NK-92 (cell line): Measurements from ENCODE around the gene TSPAN17.

Experiments
- DNase-seq: peaks from one replicate; lab custom pipeline; 2025; ENCODE audit not compliant: unreplicated experiment; lab: John Stamatoyannopoulos, UW

The TSPAN17 gene

GRCh38 chr5:176639981-176640380 is 7.3 kb upstream of the TSPAN17 start:
- no peak for DNase-seq

GRCh38 chr5:176640616-176641015 is 6.7 kb upstream of the TSPAN17 start:
- DNase-seq = no peak

GRCh38 chr5:176642675-176643490 is 4.4 kb upstream of the TSPAN17 start:
- no peak for DNase-seq

GRCh38 chr5:176643491-176644219 is 3.6 kb upstream of the TSPAN17 start:
- no peak for DNase-seq

- no peak for DNase-seq
These were observed 3.0 kb upstream of the TSPAN17 start for GRCh38 chr5:176644294-176644693.

- DNase-seq = no peak
These were observed 2.2 kb upstream of the TSPAN17 start for GRCh38 chr5:176644878-176645670.

GRCh38 chr5:176646049-176646706 is 1.1 kb upstream of the TSPAN17 start:
- no peak for DNase-seq

- no peak for DNase-seq
These were observed 616 bp upstream of the TSPAN17 start for GRCh38 chr5:176646707-176647029.

GRCh38 chr5:176647843-176648473 is 674 bp downstream of the TSPAN17 start:
- DNase-seq = no peak

GRCh38 chr5:176648474-176649194 is 1.4 kb downstream of the TSPAN17 start:
- no peak for DNase-seq

- DNase-seq = no peak
These were observed 3.1 kb downstream of the TSPAN17 start for GRCh38 chr5:176650354-176650884.

GRCh38 chr5:176651472-176651980 is 4.2 kb downstream of the TSPAN17 start:
- DNase-seq = no peak

GRCh38 chr5:176652136-176652535 is 4.9 kb downstream of the TSPAN17 start:
- no peak for DNase-seq

- no peak for DNase-seq
These were observed 6.4 kb downstream of the TSPAN17 start for GRCh38 chr5:176653401-176654385.

- DNase-seq = no peak
These were observed 7.6 kb downstream of the TSPAN17 start for GRCh38 chr5:176654856-176655255.

- no peak for DNase-seq
These were observed 9.2 kb downstream of the TSPAN17 start for GRCh38 chr5:176656467-176656990.

- DNase-seq = no peak
These were observed 10.8 kb downstream of the TSPAN17 start for GRCh38 chr5:176658007-176658599.
